Fibroblast of lung (primary cell): ENCODE data around the gene LRFN4. TPM values are rescaled to one million over a fixed set of nuclear protein-coding genes. Genes with fewer than 3 reads are reported as not detected.

Experiments used
- DNase-seq, 2 donors: peaks; one replicate each; pipeline versions ENCODE4 v3.0.0 to v3.0.0-alpha.2; 2010; ENCODE audit warnings: low read depth in 2 of 2
- H2AFZ ChIP-seq: 2 replicates; pipeline ENCODE4 v1.5.1; 2012; ENCODE audit warnings: low read length, control low read depth, inconsistent platforms
- H3K27ac ChIP-seq: 2 replicates; pipeline ENCODE4 v1.5.1; 2011; ENCODE audit warnings: low read length, control low read depth; ENCODE audit not compliant: insufficient read depth
- H3K27me3 ChIP-seq: 2 replicates; pipeline ENCODE4 v1.5.1; 2011; ENCODE audit warnings: mild to moderate bottlenecking, low read length; ENCODE audit not compliant: control insufficient read depth, insufficient read depth
- H3K36me3 ChIP-seq: 2 replicates; pipeline ENCODE4 v1.5.1; 2011; ENCODE audit warnings: low read length; ENCODE audit not compliant: control insufficient read depth, insufficient read depth
- H3K4me1 ChIP-seq: 2 replicates; pipeline ENCODE4 v1.5.1; 2011; ENCODE audit warnings: low read length; ENCODE audit not compliant: control insufficient read depth, insufficient read depth; ENCODE audit errors: extremely low read depth
- H3K4me2 ChIP-seq: 2 replicates; pipeline ENCODE4 v1.5.1; 2011; ENCODE audit warnings: low read length, control low read depth; ENCODE audit not compliant: insufficient read depth; ENCODE audit errors: extremely low read depth
- H3K4me3 ChIP-seq, 4 experiments: fragments of 200-600 bp in 1 of 4; sonication (generic) in 1 of 4; replicated peaks in 1 of 4; 2 replicates each; pipeline ENCODE4 v1.5.1; 2011 to 2016; ENCODE audit warnings: low read length in 4 of 4, low read depth in 3 of 4, mild to moderate bottlenecking in 3 of 4, control low read depth in 2 of 4, inconsistent platforms in 1 of 4, mixed read lengths in 1 of 4; ENCODE audit not compliant: insufficient read depth in 1 of 4; ENCODE audit errors: control extremely low read depth in 1 of 4
- H3K79me2 ChIP-seq: 2 replicates; pipeline ENCODE4 v1.5.1; 2012; ENCODE audit warnings: mild to moderate bottlenecking, low read length, inconsistent platforms; ENCODE audit not compliant: control insufficient read depth, insufficient read depth
- H3K9ac ChIP-seq: 2 replicates; pipeline ENCODE4 v1.5.1; 2011; ENCODE audit warnings: mild to moderate bottlenecking, low read length, control low read depth; ENCODE audit not compliant: insufficient read depth
- H3K9me3 ChIP-seq: 2 replicates; pipeline ENCODE4 v1.5.1; 2012; ENCODE audit warnings: low read depth, low read length; ENCODE audit not compliant: control insufficient read depth, insufficient read depth
- H4K20me1 ChIP-seq: 2 replicates; pipeline ENCODE4 v1.5.1; 2011; ENCODE audit warnings: low read length; ENCODE audit not compliant: control insufficient read depth, insufficient read depth; ENCODE audit errors: extremely low read depth
- EZH2 ChIP-seq: IDR thresholded peaks from 2 replicates; pipeline ENCODE4 v1.5.1; 2012; ENCODE audit warnings: low read length, control low read depth, mild to moderate bottlenecking; ENCODE audit errors: missing control alignments
- polyA plus RNA-seq, 2 donors: library from polyadenylated mRNA; depleted of rRNA in 1 of 2; stranded (reverse) in 1 of 2; unstranded in 1 of 2; fragments of >200 nt; gene quantifications; 2 replicates each; pipeline ENCODE4 v1.2.1, GENCODE V29; 2011 to 2012; ENCODE audit warnings: missing spikeins in 1 of 2
- total RNA-seq: library from RNA; depleted of rRNA; stranded (reverse); fragments of >200 nt; gene quantifications from 2 replicates; pipeline ENCODE4 v1.2.1, GENCODE V29; 2014
- TF ChIP-seq, protein P1 (sequence below), 2 donors: IDR thresholded peaks in 1 of 2; conservative IDR thresholded peaks in 1 of 2; 1 replicate in 1 of 2; 2 replicates in 1 of 2; pipeline ENCODE4 v1.5.1; 2011 to 2012; ENCODE audit warnings: low read length in 2 of 2, control low read depth in 1 of 2, inconsistent platforms in 1 of 2, low read depth in 1 of 2, mild to moderate bottlenecking in 1 of 2

Gene LRFN4
- total and polyA plus RNA-seq, 2 donors (not counting 1 experiment from before 2014, with no cell fraction given) = 3.8 to 14.5 TPM

DNA sequence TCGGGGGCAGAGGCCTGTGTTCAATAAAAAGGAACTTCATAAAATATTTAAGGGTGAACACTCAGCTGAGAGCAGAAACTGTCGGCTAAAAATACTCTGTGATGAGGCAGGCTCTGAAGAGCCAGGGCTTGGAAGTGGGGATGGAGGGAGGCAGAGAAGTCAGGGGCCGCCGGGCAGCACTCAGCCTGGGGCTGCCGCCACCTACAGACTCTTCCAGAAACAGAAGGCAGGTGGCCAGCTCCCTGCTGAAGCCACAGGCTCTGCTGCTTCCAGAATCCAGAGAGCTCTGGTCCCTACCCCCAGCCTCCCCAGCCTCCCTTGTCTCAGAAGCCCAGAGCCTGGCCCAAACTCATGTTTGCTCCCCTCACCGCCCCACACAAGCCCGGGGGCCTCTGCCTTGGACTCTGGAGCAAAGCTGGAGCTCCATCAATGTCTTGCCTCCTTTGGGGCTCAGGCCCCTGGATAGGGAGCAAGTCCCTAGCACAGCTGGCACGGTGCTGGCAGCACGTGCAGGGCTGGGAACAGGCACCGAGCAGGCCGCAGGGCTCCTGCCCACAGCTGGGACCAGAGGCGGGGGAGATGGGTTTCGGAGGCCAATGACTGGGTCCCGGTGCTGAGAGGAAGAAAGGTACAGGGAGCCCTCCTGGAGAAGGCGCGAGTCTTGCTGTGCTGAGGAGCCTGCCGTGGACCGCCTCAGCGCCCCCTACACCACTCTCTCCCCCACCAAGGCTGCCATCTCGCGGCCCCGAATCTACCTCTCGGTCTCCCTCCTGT lies 8.2 kb downstream of the LRFN4 start:
- Histone ChIP-seq H3K27ac (no peak overlapping the region), H3K79me2 (no peaks in the 10 kb centered on the region), H3K4me3 (no peak overlapping the region), H3K27me3 (no peaks in the 10 kb centered on the region), H3K4me2 (no peak overlapping the region), H3K4me1 (no peaks in the 10 kb centered on the region), H2AFZ (no peak overlapping the region), H4K20me1 (no peaks in the 10 kb centered on the region), H3K9me3 (no peaks in the 10 kb centered on the region), H3K9ac (no peak overlapping the region), H3K36me3 (peaks cover 5% of the 10 kb centered on the region)
- no peak for DNase-seq
- no peak for TF ChIP-seq EZH2
- TF ChIP-seq, protein P1, sequence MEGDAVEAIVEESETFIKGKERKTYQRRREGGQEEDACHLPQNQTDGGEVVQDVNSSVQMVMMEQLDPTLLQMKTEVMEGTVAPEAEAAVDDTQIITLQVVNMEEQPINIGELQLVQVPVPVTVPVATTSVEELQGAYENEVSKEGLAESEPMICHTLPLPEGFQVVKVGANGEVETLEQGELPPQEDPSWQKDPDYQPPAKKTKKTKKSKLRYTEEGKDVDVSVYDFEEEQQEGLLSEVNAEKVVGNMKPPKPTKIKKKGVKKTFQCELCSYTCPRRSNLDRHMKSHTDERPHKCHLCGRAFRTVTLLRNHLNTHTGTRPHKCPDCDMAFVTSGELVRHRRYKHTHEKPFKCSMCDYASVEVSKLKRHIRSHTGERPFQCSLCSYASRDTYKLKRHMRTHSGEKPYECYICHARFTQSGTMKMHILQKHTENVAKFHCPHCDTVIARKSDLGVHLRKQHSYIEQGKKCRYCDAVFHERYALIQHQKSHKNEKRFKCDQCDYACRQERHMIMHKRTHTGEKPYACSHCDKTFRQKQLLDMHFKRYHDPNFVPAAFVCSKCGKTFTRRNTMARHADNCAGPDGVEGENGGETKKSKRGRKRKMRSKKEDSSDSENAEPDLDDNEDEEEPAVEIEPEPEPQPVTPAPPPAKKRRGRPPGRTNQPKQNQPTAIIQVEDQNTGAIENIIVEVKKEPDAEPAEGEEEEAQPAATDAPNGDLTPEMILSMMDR (conservative IDR thresholded peaks at IDR 0.05 in 1 of 2, IDR thresholded peaks at IDR 0.05 in 1 of 2; ENCODE audit: low read depth in 1 of 2, low read length in 2 of 2) = no peak

DNA sequence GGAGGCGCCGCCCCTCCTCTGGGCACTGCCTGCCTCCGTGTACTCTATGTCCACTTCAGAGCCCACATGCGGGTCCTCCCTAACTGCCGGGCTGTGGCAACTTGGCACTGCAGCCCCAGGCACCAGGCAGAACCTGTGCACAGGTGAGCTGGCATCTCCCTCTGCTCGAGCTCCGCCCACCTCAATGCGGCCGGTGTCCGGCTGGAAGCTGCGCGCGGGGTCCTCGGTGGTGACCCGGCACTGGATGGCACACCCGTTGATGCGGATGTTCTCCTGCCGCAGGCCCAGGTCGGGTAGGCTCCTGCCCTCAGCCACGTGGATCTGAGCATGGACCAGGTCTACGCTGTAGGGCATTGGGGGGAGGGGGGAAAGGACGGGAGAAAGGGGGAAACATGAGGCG lies 9.1 kb downstream of the LRFN4 start:
- no peaks in the 10 kb centered on the region for H3K79me2 ChIP-seq
- no peaks in the 10 kb centered on the region for H3K9me3 ChIP-seq
- TF ChIP-seq, protein P1 (conservative IDR thresholded peaks at IDR 0.05 in 1 of 2, IDR thresholded peaks at IDR 0.05 in 1 of 2; ENCODE audit: low read depth in 1 of 2, low read length in 2 of 2) = no peak
- no peak overlapping the region for H3K4me3 ChIP-seq
- no peak overlapping the region for H2AFZ ChIP-seq
- H4K20me1 ChIP-seq = no peaks in the 10 kb centered on the region
- no peak overlapping the region for H3K4me2 ChIP-seq
- no peak overlapping the region for H3K9ac ChIP-seq
- DNase-seq = no peak
- H3K4me1 ChIP-seq = no peaks in the 10 kb centered on the region
- no peak overlapping the region for H3K27ac ChIP-seq
- peaks cover 5% of the 10 kb centered on the region for H3K36me3 ChIP-seq
- H3K27me3 ChIP-seq = no peaks in the 10 kb centered on the region

DNA sequence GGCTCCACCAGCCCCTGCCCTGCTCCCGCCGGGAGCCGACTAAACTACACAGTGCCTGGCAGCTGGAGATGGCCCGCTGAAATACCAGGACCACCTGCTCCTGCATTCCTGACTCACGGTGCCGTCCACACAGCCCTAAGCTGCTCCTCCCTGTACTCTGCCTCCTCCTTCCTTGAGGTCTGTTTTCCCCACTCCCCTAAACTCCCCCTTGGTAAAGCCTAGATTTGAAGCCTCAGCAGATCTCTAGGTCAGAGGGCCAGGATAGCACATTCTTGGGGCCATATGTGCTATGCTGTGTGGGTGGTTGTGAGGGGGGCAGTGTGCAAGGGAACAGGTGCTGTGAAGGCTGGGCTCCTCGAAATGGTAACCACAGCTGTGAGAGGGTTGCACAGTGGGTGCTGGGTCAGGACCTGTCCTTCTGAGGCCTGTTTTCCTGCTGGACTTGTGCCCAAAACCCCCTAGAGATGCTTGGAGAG lies 9.7 kb downstream of the LRFN4 start:
- TF ChIP-seq, protein P1 (conservative IDR thresholded peaks at IDR 0.05 in 1 of 2, IDR thresholded peaks at IDR 0.05 in 1 of 2; ENCODE audit: low read depth in 1 of 2, low read length in 2 of 2) = no peak
- TF ChIP-seq EZH2 = no peak
- H4K20me1 ChIP-seq = no peaks in the 10 kb centered on the region
- no peaks in the 10 kb centered on the region for H3K9me3 ChIP-seq
- H3K4me2 ChIP-seq = no peak overlapping the region
- H3K9ac ChIP-seq = no peak overlapping the region
- no peak for DNase-seq
- H3K27me3 ChIP-seq = no peaks in the 10 kb centered on the region
- no peak overlapping the region for H3K27ac ChIP-seq
- peaks cover 5% of the 10 kb centered on the region for H3K36me3 ChIP-seq
- H2AFZ ChIP-seq = no peak overlapping the region
- H3K79me2 ChIP-seq = no peaks in the 10 kb centered on the region
- no peaks in the 10 kb centered on the region for H3K4me1 ChIP-seq
- no peak overlapping the region for H3K4me3 ChIP-seq
